H1 (cell line): ENCODE data around the gene NDST3. TPM values are rescaled to one million over a fixed set of nuclear protein-coding genes. Genes with fewer than 3 reads are reported as not detected.

Source experiments
- CTCF ChIA-PET: fragments of 300-600 bp; sonication (Branson Sonifier 250); formaldehyde crosslinking; loops from one replicate; lab custom pipeline; 2021; ENCODE audit not compliant: partially characterized antibody; lab: Charles Lee
- POLR2A ChIA-PET: fragments of 300-600 bp; sonication (Branson Sonifier 250); formaldehyde crosslinking; loops from one replicate; lab custom pipeline; 2021; ENCODE audit warnings: inconsistent platforms; ENCODE audit not compliant: partially characterized antibody; lab: Charles Lee
- DNase-seq, 2 experiments: peaks; one replicate each; pipeline versions ENCODE4 v3.0.0 to v3.0.0-alpha.2; 2010 to 2022; ENCODE audit warnings: low spot score in 2 of 2, low read depth in 1 of 2, mixed read lengths in 1 of 2
- FAIRE-seq: peaks from 2 replicates; lab custom pipeline; 2011; peaks lifted over from hg19 to GRCh38; lab: Jason Lieb, UNC
- H2AFZ ChIP-seq: 2 replicates; pipeline ENCODE4 v1.8.1; 2012; ENCODE audit warnings: low read length, inconsistent platforms
- H2AK5ac ChIP-seq: 2 replicates; pipeline ENCODE4 v1.6.1; 2013; ENCODE audit warnings: low read depth, low read length
- H2BK120ac ChIP-seq: replicated peaks from 2 replicates; pipeline ENCODE3; 2013; ENCODE audit warnings: low read depth, low read length, inconsistent platforms
- H2BK12ac ChIP-seq: 2 replicates; pipeline ENCODE4 v1.6.1; 2013; ENCODE audit warnings: low read depth, low read length
- H2BK15ac ChIP-seq: 2 replicates; pipeline ENCODE4 v1.6.1; 2013; ENCODE audit warnings: low read length
- H2BK20ac ChIP-seq: 2 replicates; pipeline ENCODE4 v1.6.1; 2013; ENCODE audit warnings: low read length
- H2BK5ac ChIP-seq: 2 replicates; pipeline ENCODE4 v1.6.1; 2013; ENCODE audit warnings: low read depth, low read length
- H3K14ac ChIP-seq: 2 replicates; pipeline ENCODE4 v1.6.1; 2013; ENCODE audit warnings: inconsistent platforms; ENCODE audit not compliant: insufficient read length
- H3K18ac ChIP-seq: 2 replicates; pipeline ENCODE4 v1.6.1; 2013; ENCODE audit warnings: low read length; ENCODE audit errors: extremely low read depth
- H3K23ac ChIP-seq: 2 replicates; pipeline ENCODE4 v1.6.1; 2013; ENCODE audit warnings: inconsistent platforms; ENCODE audit not compliant: insufficient read length
- H3K23me2 ChIP-seq: 2 replicates; pipeline ENCODE4 v1.6.1; 2013; ENCODE audit warnings: low read depth, low read length
- H3K27ac ChIP-seq: 2 replicates; pipeline ENCODE4 v1.6.1; 2011; ENCODE audit warnings: low read depth, low read length, inconsistent platforms
- H3K27me3 ChIP-seq, 4 experiments: replicated peaks in 1 of 4; 1 replicate in 1 of 4; 2 replicates in 3 of 4; pipeline versions ENCODE4 v1.6.1 to v1.8.1; 2011 to 2013; ENCODE audit warnings: low read length in 3 of 4, mild to moderate bottlenecking in 3 of 4, inconsistent platforms in 2 of 4, mixed read lengths in 2 of 4, moderate library complexity in 1 of 4; ENCODE audit not compliant: control insufficient read depth in 3 of 4, insufficient read depth in 3 of 4; ENCODE audit errors: extremely low read depth in 1 of 4
- H3K36me3 ChIP-seq, 4 experiments: 2 replicates each; pipeline versions ENCODE4 v1.6.1 to v1.8.1; 2011 to 2013; ENCODE audit warnings: mild to moderate bottlenecking in 4 of 4, low read length in 3 of 4, moderate library complexity in 2 of 4, control low read depth in 1 of 4, inconsistent platforms in 1 of 4; ENCODE audit not compliant: insufficient read depth in 4 of 4, control insufficient read depth in 2 of 4
- H3K4ac ChIP-seq: replicated peaks from 2 replicates; pipeline ENCODE3; 2013; ENCODE audit warnings: low read length, low read depth, mixed read lengths, inconsistent platforms; ENCODE audit not compliant: insufficient read length
- H3K4me1 ChIP-seq, 4 experiments: replicated peaks in 1 of 4; 1 replicate in 1 of 4; 2 replicates in 3 of 4; pipeline versions ENCODE4 v1.6.1 to v1.8.1; 2011 to 2013; ENCODE audit warnings: low read length in 3 of 4, inconsistent platforms in 2 of 4, mixed read lengths in 1 of 4; ENCODE audit not compliant: insufficient read depth in 4 of 4, control insufficient read depth in 3 of 4
- H3K4me2 ChIP-seq, 2 experiments: 2 replicates each; pipeline versions ENCODE4 v1.6.1 to v1.8.1; 2011 to 2013; ENCODE audit warnings: low read depth in 2 of 2, low read length in 2 of 2, control low read depth in 1 of 2, inconsistent platforms in 1 of 2, mild to moderate bottlenecking in 1 of 2; ENCODE audit not compliant: insufficient read depth in 1 of 2
- H3K4me3 ChIP-seq, 4 experiments: fragments of 200-600, 300-600 bp in 1 of 4; sonication (generic), shearing (Covaris generic), sonication (Bioruptor Twin) in 1 of 4; 2 replicates each; pipeline versions ENCODE4 v1.5.1 to v1.8.1; 2011 to 2016; ENCODE audit warnings: low read length in 4 of 4, low read depth in 3 of 4, control low read depth in 2 of 4, inconsistent platforms in 2 of 4, mild to moderate bottlenecking in 2 of 4, mixed read lengths in 1 of 4, moderate library complexity in 1 of 4; ENCODE audit not compliant: insufficient read depth in 2 of 4; ENCODE audit errors: extremely low read depth in 1 of 4
- H3K56ac ChIP-seq: replicated peaks from 2 replicates; pipeline ENCODE3; 2013; ENCODE audit warnings: low read depth, mild to moderate bottlenecking, mixed read lengths, low read length, inconsistent platforms; ENCODE audit not compliant: insufficient read length
- H3K79me1 ChIP-seq: 2 replicates; pipeline ENCODE4 v1.6.1; 2013; ENCODE audit warnings: low read depth, low read length, control low read depth
- H3K79me2 ChIP-seq, 2 experiments: 2 replicates each; pipeline versions ENCODE4 v1.6.1 to v1.8.1; 2012 to 2013; ENCODE audit warnings: low read length in 2 of 2, mild to moderate bottlenecking in 2 of 2, inconsistent platforms in 1 of 2; ENCODE audit not compliant: insufficient read depth in 2 of 2, control insufficient read depth in 1 of 2
- H3K9ac ChIP-seq, 4 experiments: replicated peaks in 1 of 4; 1 replicate in 1 of 4; 2 replicates in 3 of 4; pipeline versions ENCODE4 v1.6.1 to v1.8.1; 2011 to 2013; ENCODE audit warnings: low read depth in 3 of 4, low read length in 3 of 4, control low read depth in 2 of 4, mild to moderate bottlenecking in 2 of 4, moderate library complexity in 2 of 4, inconsistent platforms in 1 of 4; ENCODE audit errors: extremely low read depth in 1 of 4
- H3K9me3 ChIP-seq, 2 experiments: 2 replicates each; pipeline versions ENCODE4 v1.6.1 to v1.8.1; 2012 to 2013; ENCODE audit warnings: mild to moderate bottlenecking in 2 of 2, moderate library complexity in 2 of 2, control low read depth in 1 of 2, inconsistent platforms in 1 of 2, low read depth in 1 of 2, low read length in 1 of 2, mixed read lengths in 1 of 2; ENCODE audit not compliant: insufficient read depth in 2 of 2
- H4K20me1 ChIP-seq, 2 experiments: replicated peaks in 1 of 2; 2 replicates each; pipeline versions ENCODE3 to v1.8.1; 2011 to 2013; ENCODE audit warnings: inconsistent platforms in 2 of 2, low read length in 2 of 2, mild to moderate bottlenecking in 1 of 2; ENCODE audit not compliant: insufficient read depth in 2 of 2, control insufficient read depth in 1 of 2
- H4K5ac ChIP-seq: 2 replicates; pipeline ENCODE4 v1.6.1; 2013; ENCODE audit warnings: low read length, low read depth, mixed read lengths, inconsistent platforms; ENCODE audit not compliant: insufficient read length
- H4K8ac ChIP-seq: 2 replicates; pipeline ENCODE4 v1.8.0; 2013; ENCODE audit warnings: mild to moderate bottlenecking, moderate library complexity, low read length, inconsistent platforms; ENCODE audit not compliant: insufficient read depth; ENCODE audit errors: extremely low read depth
- H4K91ac ChIP-seq: replicated peaks from 2 replicates; pipeline ENCODE3; 2013; ENCODE audit warnings: low read length, mixed read lengths, inconsistent platforms; ENCODE audit not compliant: insufficient read length
- CEBPB ChIP-seq: IDR thresholded peaks from 2 replicates; pipeline ENCODE4 v1.6.1; 2012; ENCODE audit warnings: low read depth, low read length
- CHD1 ChIP-seq: IDR thresholded peaks from 2 replicates; pipeline ENCODE4 v1.6.1; 2012; ENCODE audit warnings: low read depth, low read length, improper control_type of control experiment
- CTBP2 ChIP-seq: IDR thresholded peaks from 2 replicates; pipeline ENCODE4 v1.7.0; 2011; ENCODE audit warnings: borderline replicate concordance, mild to moderate bottlenecking, moderate library complexity, mixed read lengths, low read length; ENCODE audit not compliant: insufficient read depth, insufficient read length
- GTF2F1 ChIP-seq: IDR thresholded peaks from 2 replicates; pipeline ENCODE4 v1.6.1; 2012; ENCODE audit warnings: low read depth, low read length, improper control_type of control experiment, borderline replicate concordance
- HDAC2 ChIP-seq, 2 experiments: fragments of 300-600 bp in 1 of 2; sonication (generic) in 1 of 2; IDR thresholded peaks; 2 replicates each; pipeline ENCODE4 v1.6.1; 2011 to 2012; ENCODE audit warnings: low read depth in 2 of 2, low read length in 2 of 2, mild to moderate bottlenecking in 2 of 2, moderate library complexity in 2 of 2, borderline replicate concordance in 1 of 2, inconsistent platforms in 1 of 2
- JUND ChIP-seq: IDR thresholded peaks from 2 replicates; pipeline ENCODE4 v1.6.1; 2011; ENCODE audit warnings: mild to moderate bottlenecking, improper control_type of control experiment, low read length
- POU5F1 ChIP-seq: IDR thresholded peaks from 2 replicates; pipeline ENCODE4 v1.6.1; 2011; ENCODE audit warnings: low read depth, mild to moderate bottlenecking, low read length, moderate library complexity
- RFX5 ChIP-seq: IDR thresholded peaks from 2 replicates; pipeline ENCODE4 v1.6.1; 2011; ENCODE audit warnings: low read depth, low read length, improper control_type of control experiment, borderline replicate concordance
- RXRA ChIP-seq: IDR thresholded peaks from 2 replicates; pipeline ENCODE4 v1.6.1; 2011; ENCODE audit warnings: low read depth, mild to moderate bottlenecking, low read length, moderate library complexity; ENCODE audit not compliant: insufficient read depth
- SAP30 ChIP-seq: fragments of 300-600 bp; sonication (generic); IDR thresholded peaks from 2 replicates; pipeline ENCODE4 v1.7.1; 2012; ENCODE audit warnings: low read length, moderate library complexity, mild to moderate bottlenecking, inconsistent platforms; ENCODE audit not compliant: insufficient read depth, insufficient replicate concordance
- SUZ12 ChIP-seq: fragments of 200-600 bp; sonication (generic); IDR thresholded peaks from 2 replicates; pipeline ENCODE4 v1.6.1; 2012; ENCODE audit warnings: mild to moderate bottlenecking, inconsistent platforms, low read length, moderate library complexity, mixed read lengths
- TBP ChIP-seq: IDR thresholded peaks from 2 replicates; pipeline ENCODE4 v1.6.1; 2011; ENCODE audit warnings: low read depth, low read length, improper control_type of control experiment
- polyA plus RNA-seq, 7 experiments: library from polyadenylated mRNA; depleted of rRNA in 3 of 7; stranded (reverse) in 5 of 7; unstranded in 2 of 7; fragments of >200 nt in 5 of 7; fragments of 200-250 nt in 2 of 7; gene quantifications; 1 replicate in 5 of 7; 2 replicates in 1 of 7; 4 replicates in 1 of 7; pipeline versions ENCODE4 v1.2.1 to v1.2.3, GENCODE V29; 2011 to 2013; ENCODE audit warnings: missing spikeins in 2 of 7, mixed read lengths in 2 of 7
- total RNA-seq: library from RNA; stranded (reverse); fragmentation: NEBNext Ultra II Directional; extraction: Animal tissue kit (Norgen Biotek cat#: 25700); gene quantifications from 2 replicates; pipeline ENCODE4 v1.2.1, GENCODE V29; 2021
- TF ChIP-seq, protein P1 (sequence below): IDR thresholded peaks from 2 replicates; pipeline ENCODE4 v1.6.1; 2011; ENCODE audit warnings: low read depth, mild to moderate bottlenecking, low read length; ENCODE audit not compliant: insufficient read depth
- TF ChIP-seq, protein P2 (sequence below): IDR thresholded peaks from 2 replicates; pipeline ENCODE4 v1.6.1; 2011; ENCODE audit warnings: low read length, improper control_type of control experiment

The NDST3 gene
- total and polyA plus RNA-seq, 2 of the 8 experiments (the other 6 are each of a cell fraction or from before 2014, with no cell fraction given), result 0.35 to 0.60 TPM

DNA sequence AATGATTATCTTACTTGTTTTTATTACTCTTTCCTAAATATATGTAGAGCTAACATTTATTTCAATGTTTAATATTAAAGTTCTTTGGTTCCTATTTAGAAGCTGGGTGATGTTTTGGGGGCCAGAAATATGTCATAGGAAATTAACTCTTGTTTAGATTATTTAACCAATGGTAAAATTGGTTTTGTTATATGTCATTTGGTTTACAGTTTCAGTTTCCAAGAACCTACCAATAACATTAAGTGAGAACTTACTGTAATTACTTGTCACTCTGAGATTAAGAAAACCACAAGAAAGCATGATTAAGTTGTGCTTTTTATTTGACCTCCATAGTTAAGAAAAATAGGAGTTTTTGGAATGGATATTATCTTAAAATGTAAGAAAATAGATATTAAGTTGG, 121.2 kb downstream of the NDST3 start:
- no peak overlapping the region for H4K91ac ChIP-seq
- no peak for TF ChIP-seq JUND
- TF ChIP-seq GTF2F1, result no peak
- no peak for TF ChIP-seq CTBP2
- no peak for TF ChIP-seq SUZ12
- TF ChIP-seq RXRA, result no peak
- TF ChIP-seq, protein P1, sequence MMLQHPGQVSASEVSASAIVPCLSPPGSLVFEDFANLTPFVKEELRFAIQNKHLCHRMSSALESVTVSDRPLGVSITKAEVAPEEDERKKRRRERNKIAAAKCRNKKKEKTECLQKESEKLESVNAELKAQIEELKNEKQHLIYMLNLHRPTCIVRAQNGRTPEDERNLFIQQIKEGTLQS, result no peak
- TF ChIP-seq CHD1, result no peak
- no peak for TF ChIP-seq HDAC2 (IDR thresholded peaks at IDR 0.05; ENCODE audit: borderline replicate concordance in 1 of 2, low read depth in 2 of 2, low read length in 2 of 2)
- no peak for TF ChIP-seq TBP
- TF ChIP-seq RFX5, result no peak
- TF ChIP-seq POU5F1, result no peak
- TF ChIP-seq CEBPB, result no peak
- no peak for TF ChIP-seq SAP30
- TF ChIP-seq, protein P2, sequence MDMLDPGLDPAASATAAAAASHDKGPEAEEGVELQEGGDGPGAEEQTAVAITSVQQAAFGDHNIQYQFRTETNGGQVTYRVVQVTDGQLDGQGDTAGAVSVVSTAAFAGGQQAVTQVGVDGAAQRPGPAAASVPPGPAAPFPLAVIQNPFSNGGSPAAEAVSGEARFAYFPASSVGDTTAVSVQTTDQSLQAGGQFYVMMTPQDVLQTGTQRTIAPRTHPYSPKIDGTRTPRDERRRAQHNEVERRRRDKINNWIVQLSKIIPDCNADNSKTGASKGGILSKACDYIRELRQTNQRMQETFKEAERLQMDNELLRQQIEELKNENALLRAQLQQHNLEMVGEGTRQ, result no peak

More for the DNA sequence above, 121.2 kb downstream of the NDST3 start:
- no peaks in the 10 kb centered on the region for H3K23me2 ChIP-seq
- CTCF ChIA-PET, result no interaction called here
- no peaks in the 10 kb centered on the region for H3K79me1 ChIP-seq
- no peak overlapping the region for H3K27ac ChIP-seq
- H4K5ac ChIP-seq, result no peak overlapping the region
- no peaks in the 10 kb centered on the region; a peak in 1 of 4 replicates for H3K9me3 ChIP-seq
- no peak overlapping the region for H2BK12ac ChIP-seq
- H3K4me3 ChIP-seq, result no peak overlapping the region
- no peaks in the 10 kb centered on the region for H3K36me3 ChIP-seq
- no peak overlapping the region for H3K18ac ChIP-seq
- no peak for DNase-seq
- no peak overlapping the region for H4K8ac ChIP-seq
- H2BK20ac ChIP-seq, result no peak overlapping the region
- no peak overlapping the region for H3K4me2 ChIP-seq
- no peak overlapping the region for H2AK5ac ChIP-seq
- H3K79me2 ChIP-seq, result no peaks in the 10 kb centered on the region
- no peaks in the 10 kb centered on the region for H3K27me3 ChIP-seq
- no peak overlapping the region for H3K14ac ChIP-seq
- no peak overlapping the region for H2BK5ac ChIP-seq
- no peak overlapping the region for H3K4ac ChIP-seq
- POLR2A ChIA-PET, result no interaction called here
- no peaks in the 10 kb centered on the region for H4K20me1 ChIP-seq
- no peaks in the 10 kb centered on the region for H3K4me1 ChIP-seq
- no peak overlapping the region for H2AFZ ChIP-seq
- FAIRE-seq, result no peak
- H3K56ac ChIP-seq, result no peak overlapping the region
- H2BK120ac ChIP-seq, result no peak overlapping the region
- H3K9ac ChIP-seq, result no peak overlapping the region
- no peak overlapping the region for H3K23ac ChIP-seq
- H2BK15ac ChIP-seq, result no peak overlapping the region
